CD14-positive monocyte (primary cell): Measurements from ENCODE around the gene F13B. TPM values are rescaled to one million over a fixed set of nuclear protein-coding genes. Genes with fewer than 3 reads are reported as not detected.
"Not testable (repeated sequence)": the region's sequence is repeated elsewhere in the genome, so short reads cannot be mapped to it uniquely, and the experiment has no call there.

Source experiments
- DNase-seq, 3 donors: peaks; one replicate each; pipeline ENCODE4 v3.0.0-alpha.2; 2011 to 2022
- H2AFZ ChIP-seq: 2 replicates; pipeline ENCODE4 v1.6.0; 2012; ENCODE audit warnings: mild to moderate bottlenecking, low read depth, low read length, inconsistent platforms; ENCODE audit not compliant: insufficient read depth, poor library complexity, severe bottlenecking
- H3K27ac ChIP-seq, 2 donors: 1 replicate in 1 of 2; 2 replicates in 1 of 2; pipeline ENCODE4 v1.5.1; 2012 to 2013; ENCODE audit warnings: low read length in 2 of 2, control low read depth in 1 of 2, inconsistent platforms in 1 of 2, low read depth in 1 of 2, mild to moderate bottlenecking in 1 of 2
- H3K27me3 ChIP-seq, 2 donors: one replicate each; pipeline versions ENCODE4 v1.6.0 to v1.6.1; 2011 to 2013; ENCODE audit warnings: low read length in 2 of 2; ENCODE audit not compliant: control insufficient read depth in 2 of 2, insufficient read depth in 2 of 2
- H3K36me3 ChIP-seq, 2 donors: replicated peaks in 1 of 2; 1 replicate in 1 of 2; 2 replicates in 1 of 2; pipeline versions ENCODE4 v1.5.1 to v1.6.1; 2012 to 2013; ENCODE audit warnings: low read length in 2 of 2, control low read depth in 1 of 2, inconsistent platforms in 1 of 2, mild to moderate bottlenecking in 1 of 2; ENCODE audit not compliant: insufficient read depth in 2 of 2, control insufficient read depth in 1 of 2
- H3K4me1 ChIP-seq, 2 donors: 1 replicate in 1 of 2; 2 replicates in 1 of 2; pipeline versions ENCODE4 v1.5.1 to v1.6.1; 2012 to 2013; ENCODE audit warnings: low read length in 2 of 2, control low read depth in 1 of 2, inconsistent platforms in 1 of 2, mild to moderate bottlenecking in 1 of 2, moderate library complexity in 1 of 2; ENCODE audit not compliant: insufficient read depth in 2 of 2, control insufficient read depth in 1 of 2
- H3K4me2 ChIP-seq: replicated peaks from 2 replicates; pipeline ENCODE3; 2012; ENCODE audit warnings: low read length, moderate library complexity, mild to moderate bottlenecking; ENCODE audit not compliant: poor library complexity, severe bottlenecking; ENCODE audit errors: extremely low read depth
- H3K4me3 ChIP-seq, 3 experiments: fragments of 200-600 bp in 1 of 3; sonication (generic) in 1 of 3; replicated peaks in 1 of 3; 1 replicate in 2 of 3; 2 replicates in 1 of 3; pipeline ENCODE4 v1.5.1; 2011 to 2013; ENCODE audit warnings: low read length in 3 of 3, mild to moderate bottlenecking in 3 of 3, control low read depth in 2 of 3, low read depth in 2 of 3, inconsistent platforms in 1 of 3, moderate library complexity in 1 of 3
- H3K79me2 ChIP-seq: 2 replicates; pipeline ENCODE4 v1.6.0; 2012; ENCODE audit warnings: mild to moderate bottlenecking, control low read depth, inconsistent platforms, low read length, moderate library complexity; ENCODE audit not compliant: insufficient read depth
- H3K9ac ChIP-seq: 2 replicates; pipeline ENCODE4 v1.6.0; 2017; ENCODE audit warnings: low read length, mild to moderate bottlenecking; ENCODE audit not compliant: insufficient read depth, poor library complexity, severe bottlenecking
- H3K9me3 ChIP-seq, 2 donors: replicated peaks in 1 of 2; 1 replicate in 1 of 2; 2 replicates in 1 of 2; pipeline versions ENCODE4 v1.5.1 to v1.6.1; 2012 to 2013; ENCODE audit warnings: low read length in 2 of 2, control low read depth in 1 of 2; ENCODE audit not compliant: control insufficient read depth in 1 of 2, insufficient read depth in 1 of 2
- H4K20me1 ChIP-seq: 2 replicates; pipeline ENCODE4 v1.6.0; 2012; ENCODE audit warnings: mild to moderate bottlenecking, low read length, control low read depth, moderate library complexity; ENCODE audit not compliant: insufficient read depth
- H3K27ac Mint-ChIP-seq, 7 donors: one replicate each; pipeline ENCODE4 v1.8.0; 2020; ENCODE audit warnings: mild to moderate bottlenecking in 7 of 7, mixed read lengths in 7 of 7, moderate library complexity in 6 of 7, inconsistent platforms in 2 of 7
- H3K27me3 Mint-ChIP-seq, 3 donors: one replicate each; pipeline ENCODE4 v1.8.0; 2021 to 2022; ENCODE audit warnings: low read depth in 3 of 3, mild to moderate bottlenecking in 3 of 3, mixed read lengths in 3 of 3, moderate library complexity in 3 of 3, inconsistent platforms in 1 of 3
- H3K36me3 Mint-ChIP-seq, 2 donors: one replicate each; pipeline ENCODE4 v1.8.0; 2020; ENCODE audit warnings: mixed read lengths in 2 of 2, inconsistent platforms in 1 of 2, mild to moderate bottlenecking in 1 of 2
- H3K4me1 Mint-ChIP-seq: one replicate; pipeline ENCODE4 v1.8.0; 2020; ENCODE audit warnings: mild to moderate bottlenecking, mixed read lengths
- H3K4me3 Mint-ChIP-seq, 2 donors: one replicate each; pipeline ENCODE4 v1.8.0; 2020; ENCODE audit warnings: mild to moderate bottlenecking in 2 of 2, mixed read lengths in 2 of 2, moderate library complexity in 1 of 2
- H3K9me3 Mint-ChIP-seq, 7 donors: one replicate each; pipeline ENCODE4 v1.8.0; 2020 to 2022; ENCODE audit warnings: mixed read lengths in 7 of 7, mild to moderate bottlenecking in 6 of 7, moderate library complexity in 6 of 7, inconsistent platforms in 2 of 7
- CTCF ChIP-seq: fragments of 200-600 bp; IDR thresholded peaks from one replicate; pipeline ENCODE4 v1.8.0; 2022; ENCODE audit warnings: antibody characterized with exemption, mild to moderate bottlenecking
- WGBS: methylation state at CpG from one replicate; pipeline ENCODE4 v1.1.5; 2013; ENCODE audit warnings: missing lambda C conversion rate; ENCODE audit not compliant: insufficient coverage; 5-methylcytosine and 5-hydroxymethylcytosine counted together
- intact Hi-C, 2 donors: fragments of 100-400 bp; cut with micrococcal nuclease; formaldehyde crosslinking; loops; one replicate each; pipeline versions ENCODE4 v1.15.0 to v1.15.1; 2023
- polyA plus RNA-seq, 3 donors: library from polyadenylated mRNA; depleted of rRNA in 1 of 3; unstranded in 2 of 3; stranded (reverse) in 1 of 3; fragments of 300-500 nt in 2 of 3; fragments of >200 nt in 1 of 3; fragmentation: Illumina TruSeq in 2 of 3; gene quantifications; 1 replicate in 2 of 3; 2 replicates in 1 of 3; pipeline ENCODE4 v1.2.3, GENCODE V29; 2012 to 2021

The F13B gene
- polyA plus RNA-seq, 3 donors: not detected

- Mint-ChIP-seq H3K9me3 (peaks cover 0 to 16% (median 8%) of the 10 kb centered on the region in 7 donors), H3K4me3 (no peak overlapping the region)
- no CpG with 5 or more reads among the region's 2 CpGs for WGBS
These were observed 73.1 kb downstream of the F13B start for GRCh38 chr1:196993916-196994315.

DNA sequence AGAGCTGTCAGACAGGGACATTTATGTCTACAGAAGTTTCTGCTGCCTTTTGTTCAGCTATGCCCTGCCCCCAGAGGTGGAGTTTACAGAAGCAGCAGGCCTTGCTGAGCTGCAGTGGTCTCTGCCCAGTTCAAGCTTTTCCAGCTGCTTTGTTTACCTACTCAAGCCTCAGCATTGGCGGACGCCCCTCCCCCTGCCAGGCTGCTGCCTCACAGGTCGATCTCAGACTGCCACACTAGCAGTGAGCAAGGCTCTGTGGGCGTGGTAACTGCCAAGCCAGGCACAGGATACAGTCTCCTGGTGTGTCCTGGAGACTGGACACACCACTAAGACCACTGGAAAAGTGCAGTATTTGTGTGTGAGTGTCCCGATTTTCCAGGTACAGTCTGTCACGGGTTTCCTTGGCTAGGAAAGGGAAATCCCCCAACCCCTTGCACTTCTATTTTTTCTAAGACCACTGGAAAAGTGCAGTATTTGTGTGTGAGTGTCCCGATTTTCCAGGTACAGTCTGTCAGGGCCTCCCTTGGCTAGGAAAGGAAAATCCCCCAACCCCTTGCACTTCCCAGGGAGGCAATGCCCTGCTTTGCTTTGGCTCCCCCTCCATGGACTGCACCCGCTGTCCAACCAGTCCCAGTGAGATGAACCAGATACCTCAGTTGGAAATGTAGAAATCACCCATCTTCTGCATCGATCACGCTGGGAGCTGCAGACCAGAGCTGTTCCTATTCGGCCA is 75.0 kb downstream of the F13B start:
- H3K27ac Mint-ChIP-seq, H3K27me3 Mint-ChIP-seq, H3K4me1 ChIP-seq, H3K36me3 ChIP-seq, intact Hi-C loops, H3K4me3 ChIP-seq, H3K4me3 Mint-ChIP-seq, H3K27me3 ChIP-seq, H3K9ac ChIP-seq, H3K9me3 ChIP-seq, H3K36me3 Mint-ChIP-seq, H3K79me2 ChIP-seq, H4K20me1 ChIP-seq, H3K4me1 Mint-ChIP-seq, DNase-seq, H2AFZ ChIP-seq, H3K4me2 ChIP-seq, H3K27ac ChIP-seq: not testable (repeated sequence)
- H3K9me3 Mint-ChIP-seq: peaks cover 0 to 16% (median 11%) of the 10 kb centered on the region in 7 donors
- WGBS: 66% methylated on average over 3 of the region's 11 CpGs

More at GRCh38 chr1:196993916-196994315, 73.1 kb downstream of the F13B start:
- intact Hi-C loops: no loop called here
- Mint-ChIP-seq H3K27me3 (peaks cover 0 to 2% (median 0%) of the 10 kb centered on the region in 3 donors), H3K27ac (no peak overlapping the region), H3K4me1 (no peaks in the 10 kb centered on the region), H3K36me3 (no peaks in the 10 kb centered on the region)
- Histone ChIP-seq H3K9me3 (peaks cover 0 to 3% of the 10 kb centered on the region in 2 donors), H3K4me1 (no peaks in the 10 kb centered on the region), H4K20me1 (no peaks in the 10 kb centered on the region), H3K4me3 (no peak overlapping the region), H3K79me2 (no peaks in the 10 kb centered on the region), H3K27ac (no peak overlapping the region), H2AFZ (no peak overlapping the region), H3K9ac (no peak overlapping the region), H3K27me3 (no peaks in the 10 kb centered on the region), H3K4me2 (no peak overlapping the region), H3K36me3 (no peaks in the 10 kb centered on the region)
- no peak for TF ChIP-seq CTCF
- no peak for DNase-seq

Other genes with a start within 250 kb of the F13B start
- gene CFHR1, start 247.5 kb downstream of the F13B start, polyA plus RNA-seq: not detected
- gene CFHR4, start 179.2 kb downstream of the F13B start, polyA plus RNA-seq: not detected
- not detected for gene CFHR2, start 123.5 kb downstream of the F13B start, polyA plus RNA-seq
- gene CFHR5, start 89.7 kb downstream of the F13B start, polyA plus RNA-seq: not detected
- under 1 TPM; 0.01 to 0.08 (median 0.05) TPM for gene ASPM, start 79.4 kb upstream of the F13B start, polyA plus RNA-seq
- 1 to 10 TPM in 2 of 3 donors, under 1 TPM in 1; 0.95 to 1.5 (median 1.3) TPM for gene ZBTB41, start 134.0 kb upstream of the F13B start, polyA plus RNA-seq
- gene CRB1, start 201.0 kb upstream of the F13B start, polyA plus RNA-seq: not detected